K562 (cell line): ENCODE measurements around the gene GTF2I. TPM values are rescaled to one million over a fixed set of nuclear protein-coding genes. Genes with fewer than 3 reads are reported as not detected.
"Not testable (repeated sequence)": the region's sequence is repeated elsewhere in the genome, so short reads cannot be mapped to it uniquely, and the experiment has no call there.

Experiments used
- ARID1B ChIP-seq: fragments of 450-650 bp; IDR thresholded peaks from 2 replicates; pipeline ENCODE4 v1.6.1; 2016; ENCODE audit warnings: antibody characterized with exemption, mild to moderate bottlenecking, inconsistent platforms
- ATF1 ChIP-seq, 2 experiments: fragments of 450-650 bp in 1 of 2; IDR thresholded peaks; 2 replicates each; pipeline ENCODE4 v1.6.1; 2016; ENCODE audit warnings: missing compliant biosample characterization in 1 of 2, missing genetic modification characterization in 1 of 2
- BCOR ChIP-seq: fragments of 450-650 bp; IDR thresholded peaks from 2 replicates; pipeline ENCODE4 v1.6.1; 2016
- EP300 ChIP-seq: IDR thresholded peaks from 2 replicates; pipeline ENCODE4 v1.6.1; 2012; ENCODE audit warnings: low read length, improper control_type of control experiment
- ETV5 ChIP-seq: sonication (generic); formaldehyde crosslinking; IDR thresholded peaks from 2 replicates; pipeline ENCODE4 v1.4.0; 2020; ENCODE audit warnings: low read depth, mild to moderate bottlenecking, missing genetic modification reagents
- JUND ChIP-seq, 2 experiments: IDR thresholded peaks; 2 replicates in 1 of 2; 3 replicates in 1 of 2; pipeline ENCODE4 v1.6.1; 2011; ENCODE audit warnings: borderline replicate concordance in 2 of 2, low read depth in 2 of 2, low read length in 2 of 2, improper control_type of control experiment in 1 of 2, missing biosample characterization in 1 of 2, missing genetic modification characterization in 1 of 2, missing genetic modification reagents in 1 of 2
- KLF6 ChIP-seq: fragments of 250-450 bp; sonication (Bioruptor Pico); IDR thresholded peaks from 2 replicates; pipeline ENCODE4 v1.4.0; 2020; ENCODE audit warnings: mild to moderate bottlenecking, moderate library complexity, borderline replicate concordance
- MEF2D ChIP-seq: conservative IDR thresholded peaks from 2 replicates; pipeline ENCODE4 v1.6.1; 2016; ENCODE audit warnings: low read depth, missing genetic modification characterization, missing compliant biosample characterization
- NCOA1 ChIP-seq: fragments of 450-650 bp; IDR thresholded peaks from 2 replicates; pipeline ENCODE4 v1.6.1; 2016; ENCODE audit warnings: low read depth
- NR2C2 ChIP-seq, 2 experiments: fragments of 200-800 bp in 1 of 2; sonication (Bioruptor generic) in 1 of 2; sonication (generic) in 1 of 2; formaldehyde crosslinking in 1 of 2; IDR thresholded peaks; 2 replicates each; pipeline versions ENCODE4 v1.6.1 to v1.8.0; 2016 to 2022; ENCODE audit warnings: mild to moderate bottlenecking in 1 of 2, missing compliant biosample characterization in 1 of 2, missing genetic modification characterization in 1 of 2, missing genetic modification reagents in 1 of 2
- RAD51 ChIP-seq: fragments of 450-650 bp; IDR thresholded peaks from 2 replicates; pipeline ENCODE4 v1.7.1; 2016; ENCODE audit warnings: low read depth, mild to moderate bottlenecking, borderline replicate concordance
- RCOR1 ChIP-seq, 2 experiments: IDR thresholded peaks; 2 replicates each; pipeline ENCODE4 v1.6.1; 2012; ENCODE audit warnings: low read depth in 2 of 2, low read length in 2 of 2, borderline replicate concordance in 1 of 2, improper control_type of control experiment in 1 of 2
- SMAD4 ChIP-seq: fragments of 250-450 bp; sonication (Bioruptor Pico); conservative IDR thresholded peaks from 2 replicates; pipeline ENCODE4 v1.8.0; 2021; ENCODE audit warnings: inconsistent platforms, mild to moderate bottlenecking, moderate library complexity
- SOX6 ChIP-seq: fragments of 450-650 bp; IDR thresholded peaks from 2 replicates; pipeline ENCODE4 v1.6.1; 2014; ENCODE audit warnings: mild to moderate bottlenecking
- TAF9B ChIP-seq: fragments of 450-650 bp; IDR thresholded peaks from 2 replicates; pipeline ENCODE4 v1.6.1; 2018; ENCODE audit warnings: mild to moderate bottlenecking; ENCODE audit not compliant: partially characterized antibody
- TBL1XR1 ChIP-seq, 2 experiments: IDR thresholded peaks; 2 replicates each; pipeline ENCODE4 v1.6.1; 2012; ENCODE audit warnings: improper control_type of control experiment in 2 of 2, low read length in 2 of 2, mild to moderate bottlenecking in 1 of 2
- TRIM24 ChIP-seq, 2 experiments: fragments of 450-650 bp; IDR thresholded peaks; 2 replicates each; pipeline ENCODE4 v1.6.1; 2016
- polyA plus RNA-seq, 8 experiments: library from polyadenylated mRNA; depleted of rRNA in 4 of 8; stranded (reverse) in 5 of 8; unstranded in 3 of 8; fragments of >200 nt; fragmentation: Nextera tagmentation in 2 of 8; fragmentation: Illumina TruSeq in 1 of 8; extraction: Ambion mirVana in 2 of 8; extraction: Trizol in 1 of 8; gene quantifications; 2 replicates each; pipeline versions ENCODE4 v1.2.1 to v1.2.3, GENCODE V29; 2011 to 2014; ENCODE audit warnings: inconsistent platforms in 1 of 8, missing spikeins in 1 of 8
- total RNA-seq, 7 experiments: library from RNA; depleted of rRNA in 6 of 7; stranded (reverse); fragments of >200 nt in 6 of 7; fragmentation: Illumina TruSeq in 2 of 7; extraction: Trizol in 2 of 7; gene quantifications; 2 replicates each; pipeline versions ENCODE4 v1.2.1 to v1.2.3, GENCODE V29; 2011 to 2021; ENCODE audit warnings: low replicate concordance in 1 of 7
- TF ChIP-seq, protein P1 (sequence below): fragments of 450-650 bp; IDR thresholded peaks from 2 replicates; pipeline ENCODE4 v1.6.1; 2018; ENCODE audit not compliant: partially characterized antibody
- TF ChIP-seq, protein P2 (sequence below): fragments of 250-450 bp; sonication (Bioruptor Pico); IDR thresholded peaks from 2 replicates; pipeline ENCODE4 v1.5.0; 2021; ENCODE audit warnings: mild to moderate bottlenecking, borderline replicate concordance
- TF ChIP-seq, protein P3 (sequence below): fragments of 200-800 bp; sonication (Bioruptor generic); IDR thresholded peaks from 2 replicates; pipeline ENCODE4 v1.6.1; 2017; ENCODE audit warnings: missing genetic modification characterization, missing compliant biosample characterization

The GTF2I gene
- total and polyA plus RNA-seq, 9 of the 15 experiments (the other 6 are each of a cell fraction or from before 2014, with no cell fraction given): 8.4 to 161 (median 90.0) TPM

DNA sequence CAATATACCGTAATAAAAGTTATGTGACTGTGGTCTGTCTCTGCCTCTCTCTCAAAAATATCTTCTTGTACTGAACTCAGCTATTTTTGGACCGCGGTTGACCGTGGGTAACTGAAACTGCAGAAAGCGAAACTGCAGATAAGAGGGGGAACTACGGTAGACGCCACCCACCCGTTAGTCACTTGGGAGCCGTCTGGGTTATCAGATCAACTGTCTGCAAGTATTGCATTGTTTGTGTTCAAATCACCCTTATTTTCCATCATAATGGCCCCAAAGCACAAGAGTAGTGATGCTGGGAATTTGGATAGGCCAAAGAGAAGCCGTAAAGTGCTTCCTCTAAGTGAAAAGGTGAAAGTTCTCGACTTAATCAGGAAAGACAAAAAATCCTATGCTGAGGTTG lies 7.5 kb upstream of the GTF2I start (continued):
- TF ChIP-seq, protein P1, sequence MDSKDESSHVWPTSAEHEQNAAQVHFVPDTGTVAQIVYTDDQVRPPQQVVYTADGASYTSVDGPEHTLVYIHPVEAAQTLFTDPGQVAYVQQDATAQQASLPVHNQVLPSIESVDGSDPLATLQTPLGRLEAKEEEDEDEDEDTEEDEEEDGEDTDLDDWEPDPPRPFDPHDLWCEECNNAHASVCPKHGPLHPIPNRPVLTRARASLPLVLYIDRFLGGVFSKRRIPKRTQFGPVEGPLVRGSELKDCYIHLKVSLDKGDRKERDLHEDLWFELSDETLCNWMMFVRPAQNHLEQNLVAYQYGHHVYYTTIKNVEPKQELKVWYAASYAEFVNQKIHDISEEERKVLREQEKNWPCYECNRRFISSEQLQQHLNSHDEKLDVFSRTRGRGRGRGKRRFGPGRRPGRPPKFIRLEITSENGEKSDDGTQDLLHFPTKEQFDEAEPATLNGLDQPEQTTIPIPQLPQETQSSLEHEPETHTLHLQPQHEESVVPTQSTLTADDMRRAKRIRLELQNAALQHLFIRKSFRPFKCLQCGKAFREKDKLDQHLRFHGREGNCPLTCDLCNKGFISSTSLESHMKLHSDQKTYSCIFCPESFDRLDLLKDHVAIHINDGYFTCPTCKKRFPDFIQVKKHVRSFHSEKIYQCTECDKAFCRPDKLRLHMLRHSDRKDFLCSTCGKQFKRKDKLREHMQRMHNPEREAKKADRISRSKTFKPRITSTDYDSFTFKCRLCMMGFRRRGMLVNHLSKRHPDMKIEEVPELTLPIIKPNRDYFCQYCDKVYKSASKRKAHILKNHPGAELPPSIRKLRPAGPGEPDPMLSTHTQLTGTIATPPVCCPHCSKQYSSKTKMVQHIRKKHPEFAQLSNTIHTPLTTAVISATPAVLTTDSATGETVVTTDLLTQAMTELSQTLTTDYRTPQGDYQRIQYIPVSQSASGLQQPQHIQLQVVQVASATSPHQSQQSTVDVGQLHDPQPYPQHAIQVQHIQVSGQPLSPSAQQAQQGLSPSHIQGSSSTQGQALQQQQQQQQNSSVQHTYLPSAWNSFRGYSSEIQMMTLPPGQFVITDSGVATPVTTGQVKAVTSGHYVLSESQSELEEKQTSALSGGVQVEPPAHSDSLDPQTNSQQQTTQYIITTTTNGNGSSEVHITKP: peak; percentile 9
- not testable (repeated sequence) for TF ChIP-seq NR2C2, ATF1 (CRISPR knock-in tag; IDR thresholded peaks at IDR 0.05)
- TF ChIP-seq NR2C2 (tag; IDR thresholded peaks at IDR 0.05) (peak; percentile 68; the same call in 1 of the 2 replicates), EP300 (peak; percentile 87), NCOA1 (0 out of 2 replicates have a peak, but pooled peaks have one; percentile 33), ETV5 (CRISPR knock-in tag) (0 out of 2 replicates have a peak, but pooled peaks have one; percentile 33), MEF2D (tag) (peak; percentile 94), SMAD4 (CRISPR knock-in tag) (peak; percentile 97), ATF1 (tag; IDR thresholded peaks at IDR 0.05) (peak; percentile 44), TAF9B (peak; percentile 60), TRIM24 (IDR thresholded peaks at IDR 0.05) (peak in 1 of 2 experiments; percentile 54; a peak in 2 of 4 replicates), TBL1XR1 (IDR thresholded peaks at IDR 0.05; ENCODE audit: low read length in 2 of 2) (peak in 1 of 2 experiments; percentile 80; a peak in 2 of 4 replicates), RCOR1 (IDR thresholded peaks at IDR 0.05; ENCODE audit: borderline replicate concordance in 1 of 2, low read depth in 2 of 2, low read length in 2 of 2) (peak in 1 of 2 experiments; percentile 54; a peak in 2 of 4 replicates), JUND (IDR thresholded peaks at IDR 0.05; ENCODE audit: borderline replicate concordance, low read depth, low read length) (peak; percentile 78), JUND (tag; IDR thresholded peaks at IDR 0.05; ENCODE audit: borderline replicate concordance, low read depth, low read length) (peak; percentile 59; the same call in 1 of the 3 replicates), RAD51 (0 out of 2 replicates have a peak, but pooled peaks have one; percentile 5), ARID1B (peak; percentile 75), SOX6 (peak; percentile 95), BCOR (peak; percentile 59), KLF6 (0 out of 2 replicates have a peak, but pooled peaks have one; percentile 22)
- TF ChIP-seq, protein P2, sequence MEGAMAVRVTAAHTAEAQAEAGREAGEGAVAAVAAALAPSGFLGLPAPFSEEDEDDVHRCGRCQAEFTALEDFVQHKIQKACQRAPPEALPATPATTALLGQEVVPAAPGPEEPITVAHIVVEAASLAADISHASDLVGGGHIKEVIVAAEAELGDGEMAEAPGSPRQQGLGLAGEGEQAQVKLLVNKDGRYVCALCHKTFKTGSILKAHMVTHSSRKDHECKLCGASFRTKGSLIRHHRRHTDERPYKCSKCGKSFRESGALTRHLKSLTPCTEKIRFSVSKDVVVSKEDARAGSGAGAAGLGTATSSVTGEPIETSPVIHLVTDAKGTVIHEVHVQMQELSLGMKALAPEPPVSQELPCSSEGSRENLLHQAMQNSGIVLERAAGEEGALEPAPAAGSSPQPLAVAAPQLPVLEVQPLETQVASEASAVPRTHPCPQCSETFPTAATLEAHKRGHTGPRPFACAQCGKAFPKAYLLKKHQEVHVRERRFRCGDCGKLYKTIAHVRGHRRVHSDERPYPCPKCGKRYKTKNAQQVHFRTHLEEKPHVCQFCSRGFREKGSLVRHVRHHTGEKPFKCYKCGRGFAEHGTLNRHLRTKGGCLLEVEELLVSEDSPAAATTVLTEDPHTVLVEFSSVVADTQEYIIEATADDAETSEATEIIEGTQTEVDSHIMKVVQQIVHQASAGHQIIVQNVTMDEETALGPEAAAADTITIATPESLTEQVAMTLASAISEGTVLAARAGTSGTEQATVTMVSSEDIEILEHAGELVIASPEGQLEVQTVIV (CRISPR knock-in tag): peak; percentile 88
- TF ChIP-seq, protein P3, sequence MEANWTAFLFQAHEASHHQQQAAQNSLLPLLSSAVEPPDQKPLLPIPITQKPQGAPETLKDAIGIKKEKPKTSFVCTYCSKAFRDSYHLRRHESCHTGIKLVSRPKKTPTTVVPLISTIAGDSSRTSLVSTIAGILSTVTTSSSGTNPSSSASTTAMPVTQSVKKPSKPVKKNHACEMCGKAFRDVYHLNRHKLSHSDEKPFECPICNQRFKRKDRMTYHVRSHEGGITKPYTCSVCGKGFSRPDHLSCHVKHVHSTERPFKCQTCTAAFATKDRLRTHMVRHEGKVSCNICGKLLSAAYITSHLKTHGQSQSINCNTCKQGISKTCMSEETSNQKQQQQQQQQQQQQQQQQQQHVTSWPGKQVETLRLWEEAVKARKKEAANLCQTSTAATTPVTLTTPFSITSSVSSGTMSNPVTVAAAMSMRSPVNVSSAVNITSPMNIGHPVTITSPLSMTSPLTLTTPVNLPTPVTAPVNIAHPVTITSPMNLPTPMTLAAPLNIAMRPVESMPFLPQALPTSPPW: peak; percentile 56; the same call in 1 of the 2 replicates
